ENCODE measurements around the gene NES.

NES gene

GRCh38 chr1:156703336-156703735, 26.1 kb upstream of the NES start:
- DNase-seq: no peak

DNA sequence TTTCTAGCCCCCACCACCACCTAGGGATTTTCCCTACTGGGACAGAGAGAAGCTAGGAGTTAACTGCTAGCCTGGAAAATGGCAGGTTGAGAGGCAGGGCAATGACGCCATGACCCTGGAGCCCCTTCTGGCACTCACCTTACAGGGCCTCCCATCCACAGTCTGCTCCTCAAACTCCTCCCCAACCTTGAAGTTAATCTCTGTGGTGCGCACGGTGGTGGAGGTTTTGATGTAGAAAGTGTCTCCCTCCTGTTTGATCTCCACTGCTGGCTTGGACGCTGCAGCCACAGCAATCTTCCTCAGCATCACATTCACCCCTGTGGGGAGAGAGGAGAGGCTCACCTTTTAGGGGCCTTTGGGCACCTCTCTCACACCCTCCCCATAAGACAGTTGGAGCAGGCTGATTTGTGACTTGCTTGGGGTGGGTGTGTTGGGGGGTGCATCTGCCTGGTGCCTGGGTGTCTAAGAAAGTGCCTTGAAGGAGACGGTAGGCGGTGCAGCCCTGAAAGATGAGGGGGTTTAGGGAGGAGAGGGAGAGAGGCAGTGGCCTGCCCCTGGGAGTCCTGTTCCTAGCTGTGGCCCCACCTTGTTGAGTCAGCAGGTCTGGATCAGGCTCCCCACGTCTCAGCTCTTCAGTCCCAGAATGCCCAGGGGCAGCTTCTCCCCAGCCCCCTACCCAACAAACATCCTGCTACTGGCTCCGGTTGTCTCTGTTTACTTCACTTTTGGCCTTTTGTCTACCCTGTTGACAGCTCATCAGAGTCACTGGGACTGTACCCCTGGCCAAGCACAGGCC, 23.7 kb upstream of the NES start:
- DNase-seq: no peak

DNA sequence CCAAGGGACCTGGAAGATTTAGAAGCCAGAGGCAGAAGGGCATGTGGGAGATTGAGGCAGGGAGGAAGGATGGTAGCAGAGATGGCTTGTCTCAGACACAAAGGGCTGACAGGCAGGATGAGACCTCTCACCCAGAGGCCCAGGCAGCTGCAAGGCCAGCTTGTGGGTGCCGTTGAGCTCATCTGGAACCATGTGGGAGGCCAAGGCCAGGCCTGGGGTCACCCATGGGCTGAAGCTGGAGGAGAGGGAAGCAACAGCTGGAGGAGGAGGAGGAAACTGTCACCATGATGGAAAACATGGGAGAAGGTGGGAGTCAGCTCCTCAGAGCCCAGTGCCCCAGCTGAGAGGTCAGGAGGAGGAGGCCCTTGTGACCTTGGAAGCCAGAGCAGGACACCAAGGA, 21.8 kb upstream of the NES start:
- no peak for DNase-seq

GRCh38 chr1:156697481-156697880, 20.3 kb upstream of the NES start:
- DNase-seq: no peak

GRCh38 chr1:156696755-156697154, 19.5 kb upstream of the NES start:
- no peak for DNase-seq

- DNase-seq: no peak
Measured at GRCh38 chr1:156694690-156694962, 17.4 kb upstream of the NES start.

DNA sequence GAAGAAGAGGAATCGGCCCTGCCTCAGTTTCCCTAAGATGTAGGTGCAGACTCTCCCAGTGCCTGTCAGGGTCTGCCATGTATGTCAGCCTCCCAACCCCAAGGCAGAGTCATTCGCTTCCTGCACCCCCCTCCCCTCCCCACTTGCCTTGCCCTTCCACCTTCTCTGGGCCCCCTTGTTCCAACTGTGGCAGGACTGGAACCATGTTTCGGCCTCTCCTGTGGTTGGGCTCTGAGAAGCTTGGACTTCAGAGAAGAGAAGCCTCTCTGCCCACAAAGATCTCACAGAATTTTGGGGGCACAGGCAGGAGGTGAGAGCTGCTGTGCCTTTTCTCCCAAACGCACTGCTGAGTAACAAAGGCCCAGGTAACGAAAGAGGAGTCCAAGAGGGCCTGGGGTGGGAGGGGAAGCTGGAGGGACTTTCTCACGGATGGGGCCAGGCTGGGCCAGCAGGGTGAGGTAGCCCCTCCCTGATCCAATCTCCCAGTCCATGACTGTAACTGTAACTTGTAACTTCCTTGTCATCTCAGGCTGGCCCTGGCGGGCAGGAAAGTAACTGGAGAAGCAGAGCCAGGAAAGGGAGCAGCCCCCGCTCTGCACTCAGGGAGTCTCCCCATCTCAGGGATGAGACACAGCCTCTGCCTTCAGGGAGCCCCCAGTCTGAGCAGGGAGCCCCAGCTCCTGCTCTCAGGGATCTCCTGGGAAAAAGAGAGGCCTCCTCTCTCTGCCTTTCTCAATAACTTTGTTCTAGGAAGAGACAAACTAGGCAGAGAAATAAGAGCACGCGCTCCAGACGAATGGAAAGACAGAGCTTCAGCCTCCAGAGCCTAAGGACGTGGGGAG, 16.9 kb upstream of the NES start:
- DNase-seq: no peak

- no peak for DNase-seq
Measured at GRCh38 chr1:156692925-156693847, 16.0 kb upstream of the NES start.

GRCh38 chr1:156692441-156692924, 15.3 kb upstream of the NES start:
- DNase-seq: no peak

DNA sequence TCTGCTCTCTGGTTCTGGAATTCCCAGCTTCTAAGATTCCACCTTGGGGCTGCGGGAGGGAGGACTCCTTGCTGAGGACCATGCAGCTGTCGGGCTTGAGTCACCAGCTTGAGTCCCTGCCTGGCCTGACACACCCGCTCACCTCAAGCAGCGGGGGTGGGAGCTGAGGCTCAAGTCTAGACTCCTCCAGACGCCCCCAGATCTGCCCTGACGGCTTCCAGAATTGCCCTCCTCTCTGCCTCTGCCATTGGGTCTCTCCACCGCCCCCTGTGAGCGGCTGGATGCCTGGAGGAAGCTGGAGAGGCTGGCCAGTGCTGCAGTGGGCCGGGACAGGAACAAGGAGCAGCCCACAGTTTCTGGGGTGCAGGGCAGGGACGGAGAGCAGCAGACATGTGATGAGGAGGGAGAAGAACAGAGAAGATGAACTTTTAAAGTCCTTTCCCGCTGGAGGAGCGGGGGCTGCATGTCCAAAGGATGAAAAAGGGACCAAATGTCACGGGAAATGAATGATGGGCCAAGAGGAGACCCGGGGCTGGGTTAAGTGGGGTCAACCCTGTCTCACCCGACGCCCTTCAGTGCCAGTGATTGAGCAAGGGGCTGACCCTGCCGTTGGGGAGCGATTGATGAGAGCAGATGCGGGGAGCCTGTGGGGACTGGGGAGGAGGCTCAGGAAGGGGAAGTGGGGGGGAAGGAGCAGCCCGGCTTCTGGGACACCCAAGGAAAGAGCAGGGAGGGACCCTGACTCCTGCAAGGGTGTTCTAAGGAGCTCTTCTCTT, 14.6 kb upstream of the NES start:
- DNase-seq: no peak

GRCh38 chr1:156691191-156691590, 14.0 kb upstream of the NES start:
- DNase-seq: no peak

DNA sequence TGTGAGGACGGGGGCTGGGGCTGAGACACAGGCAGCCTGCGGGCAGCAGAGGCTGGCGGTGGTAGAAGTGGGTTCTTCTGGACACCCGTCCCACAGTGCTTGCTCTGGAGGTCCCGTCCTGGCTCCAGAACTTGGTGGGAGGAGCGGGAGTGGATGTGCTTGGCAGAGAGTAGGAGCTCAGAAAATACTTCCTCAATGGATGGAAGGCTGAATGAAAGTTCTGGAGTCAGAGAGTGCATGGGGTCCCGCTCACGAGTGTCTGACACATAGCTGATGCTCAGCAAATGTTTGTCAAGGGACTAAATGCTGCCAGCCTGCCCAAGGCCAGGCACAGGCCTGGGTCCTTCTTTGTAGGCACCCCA, 13.4 kb upstream of the NES start:
- no peak for DNase-seq

- DNase-seq: no peak
Measured at GRCh38 chr1:156689953-156690674, 12.9 kb upstream of the NES start.

- peak; percentile 66 for DNase-seq
Measured at GRCh38 chr1:156689035-156689952, 12.1 kb upstream of the NES start.

- peak; percentile 22 for DNase-seq
Measured at GRCh38 chr1:156684227-156684782, 7.1 kb upstream of the NES start.

DNA sequence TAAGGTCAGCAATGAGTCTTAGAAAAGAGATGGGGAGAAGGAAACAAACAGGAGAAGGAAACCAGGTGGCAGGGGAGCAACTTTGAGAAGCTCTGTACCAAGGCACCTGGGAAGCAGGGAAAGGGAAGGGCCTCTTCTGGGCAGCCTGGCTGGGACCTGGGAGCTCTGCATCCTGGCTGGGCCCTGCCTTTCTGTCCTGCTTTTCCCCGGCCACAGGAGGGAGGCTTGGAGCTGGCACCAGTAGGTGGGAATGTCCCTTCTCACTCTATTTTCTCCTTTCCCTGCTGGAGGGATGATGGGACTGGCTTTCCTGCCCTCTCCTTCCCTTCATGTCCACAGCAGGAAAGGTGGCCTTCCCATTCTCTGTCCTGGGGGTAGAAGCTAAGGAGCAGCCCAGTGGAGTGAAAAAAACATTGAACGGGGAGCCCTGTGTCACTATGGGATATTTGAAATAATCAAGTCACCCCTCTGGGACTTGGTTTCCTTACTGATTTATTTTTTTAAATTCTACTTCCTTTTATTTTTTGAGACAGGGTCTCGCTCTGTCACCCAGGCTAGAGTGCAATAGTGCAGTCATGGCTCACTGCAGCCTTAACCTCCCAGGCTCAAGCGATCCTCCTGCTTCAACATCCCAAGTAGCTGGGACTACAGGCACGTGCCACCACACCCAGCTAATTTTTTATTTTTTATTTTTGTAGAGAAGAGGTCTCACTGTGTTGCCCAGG, 5.1 kb upstream of the NES start:
- no peak for DNase-seq

DNA sequence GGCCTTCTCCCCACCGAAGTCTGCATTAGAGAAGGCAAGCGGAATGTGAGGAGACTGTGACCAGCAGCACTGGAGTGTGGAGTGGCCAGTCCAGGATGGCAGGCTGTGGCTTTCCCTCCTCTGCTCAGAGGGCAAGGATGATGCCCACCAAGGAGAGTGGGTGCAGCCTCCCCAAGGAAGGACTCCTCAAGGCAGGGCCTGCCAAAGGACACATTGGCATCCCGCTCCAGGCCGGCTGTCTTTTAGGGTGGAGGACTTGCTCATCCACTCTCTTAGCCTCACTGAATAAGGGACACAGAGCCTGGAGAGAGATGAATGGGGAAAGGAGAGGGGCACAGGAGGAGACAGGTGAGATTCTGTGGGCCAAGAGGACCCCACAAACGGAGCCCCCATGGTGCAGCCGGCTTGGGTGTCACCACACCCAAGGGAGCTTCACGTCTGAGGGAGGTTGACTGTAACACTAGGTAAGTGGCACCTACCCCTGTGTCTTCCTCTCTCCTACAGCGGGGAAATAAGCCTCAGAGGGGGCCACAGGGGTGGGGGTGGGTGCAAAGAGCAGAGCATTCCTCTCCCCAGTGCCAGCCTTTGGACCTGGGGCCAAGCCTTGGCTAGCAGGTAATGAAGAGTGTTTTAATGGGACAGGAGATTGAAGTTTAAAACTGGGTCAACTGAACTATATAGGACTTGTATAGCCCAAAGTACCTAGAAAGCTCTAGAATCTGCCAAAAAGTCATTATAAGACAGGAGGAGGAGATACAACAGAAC, 4.2 kb upstream of the NES start:
- DNase-seq: no peak

- DNase-seq: no peak
Measured at GRCh38 chr1:156680056-156680455, 2.8 kb upstream of the NES start.
